ENCODE measurements around the gene SPTSSA. TPM values are rescaled to one million over a fixed set of nuclear protein-coding genes. Genes with fewer than 3 reads are reported as not detected.

SPTSSA gene
- total RNA-seq, 1 experiment from 2014 or later = 20.2 TPM

GRCh38 chr14:34425095-34425851 is 36.8 kb downstream of the SPTSSA start:
- no peaks in the 10 kb centered on the region for H3K36me3 ChIP-seq (ENCODE audit: insufficient read depth, low read length, poor library complexity, severe bottlenecking)
- ChIA-PET POLR2A (ENCODE audit: low non-redundant PET) (no interaction called here), CTCF (no interaction called here)
- H3K27me3 ChIP-seq (replicated peaks; ENCODE audit: insufficient read depth, low read depth, low read length, poor library complexity) = no peaks in the 10 kb centered on the region
- no peaks in the 10 kb centered on the region for H3K9me3 ChIP-seq (ENCODE audit: low read depth, low read length, poor library complexity, severe bottlenecking)
- no peak overlapping the region for H3K27ac ChIP-seq (ENCODE audit: low read depth, low read length, poor library complexity, severe bottlenecking)
- BruUV-seq (replicated peaks) = no TSS peak
- TF ChIP-seq, protein P1, sequence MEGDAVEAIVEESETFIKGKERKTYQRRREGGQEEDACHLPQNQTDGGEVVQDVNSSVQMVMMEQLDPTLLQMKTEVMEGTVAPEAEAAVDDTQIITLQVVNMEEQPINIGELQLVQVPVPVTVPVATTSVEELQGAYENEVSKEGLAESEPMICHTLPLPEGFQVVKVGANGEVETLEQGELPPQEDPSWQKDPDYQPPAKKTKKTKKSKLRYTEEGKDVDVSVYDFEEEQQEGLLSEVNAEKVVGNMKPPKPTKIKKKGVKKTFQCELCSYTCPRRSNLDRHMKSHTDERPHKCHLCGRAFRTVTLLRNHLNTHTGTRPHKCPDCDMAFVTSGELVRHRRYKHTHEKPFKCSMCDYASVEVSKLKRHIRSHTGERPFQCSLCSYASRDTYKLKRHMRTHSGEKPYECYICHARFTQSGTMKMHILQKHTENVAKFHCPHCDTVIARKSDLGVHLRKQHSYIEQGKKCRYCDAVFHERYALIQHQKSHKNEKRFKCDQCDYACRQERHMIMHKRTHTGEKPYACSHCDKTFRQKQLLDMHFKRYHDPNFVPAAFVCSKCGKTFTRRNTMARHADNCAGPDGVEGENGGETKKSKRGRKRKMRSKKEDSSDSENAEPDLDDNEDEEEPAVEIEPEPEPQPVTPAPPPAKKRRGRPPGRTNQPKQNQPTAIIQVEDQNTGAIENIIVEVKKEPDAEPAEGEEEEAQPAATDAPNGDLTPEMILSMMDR (conservative IDR thresholded peaks at IDR 0.05; ENCODE audit: low read depth, low read length) = no peak
- TF ChIP-seq EZH2 (IDR thresholded peaks at IDR 0.05; ENCODE audit: borderline replicate concordance, low read depth, low read length, poor library complexity, severe bottlenecking) = no peak
- H3K4me3 ChIP-seq (ENCODE audit: low read depth, low read length, poor library complexity, severe bottlenecking) = no peak overlapping the region
- intact Hi-C loops (cut with micrococcal nuclease; ENCODE audit: unreplicated experiment) = no loop called here
- DNase-seq (ENCODE audit: low spot score) = no peak
- H3K4me1 ChIP-seq (ENCODE audit: insufficient read depth, low read length, poor library complexity, severe bottlenecking) = no peaks in the 10 kb centered on the region

- intact Hi-C loops (cut with micrococcal nuclease; ENCODE audit: unreplicated experiment) = no loop called here
- BruUV-seq (replicated peaks) = no TSS peak
- CTCF ChIA-PET = no interaction called here
- H3K27ac ChIP-seq (ENCODE audit: low read depth, low read length, poor library complexity, severe bottlenecking) = no peak overlapping the region
- no peaks in the 10 kb centered on the region for H3K36me3 ChIP-seq (ENCODE audit: insufficient read depth, low read length, poor library complexity, severe bottlenecking)
- no peaks in the 10 kb centered on the region for H3K4me1 ChIP-seq (ENCODE audit: insufficient read depth, low read length, poor library complexity, severe bottlenecking)
- no peak for TF ChIP-seq EZH2 (IDR thresholded peaks at IDR 0.05; ENCODE audit: borderline replicate concordance, low read depth, low read length, poor library complexity, severe bottlenecking)
- TF ChIP-seq, protein P1 (conservative IDR thresholded peaks at IDR 0.05; ENCODE audit: low read depth, low read length) = no peak
- no peaks in the 10 kb centered on the region for H3K27me3 ChIP-seq (replicated peaks; ENCODE audit: insufficient read depth, low read depth, low read length, poor library complexity)
- POLR2A ChIA-PET (ENCODE audit: low non-redundant PET) = no interaction called here
- no peak for DNase-seq (ENCODE audit: low spot score)
- no peak overlapping the region for H3K4me3 ChIP-seq (ENCODE audit: low read depth, low read length, poor library complexity, severe bottlenecking)
- H3K9me3 ChIP-seq (ENCODE audit: low read depth, low read length, poor library complexity, severe bottlenecking) = no peaks in the 10 kb centered on the region
These were observed 37.6 kb downstream of the SPTSSA start for GRCh38 chr14:34424488-34424887.

- Histone ChIP-seq H3K27ac (ENCODE audit: low read depth, low read length, poor library complexity, severe bottlenecking) (no peak overlapping the region), H3K36me3 (ENCODE audit: insufficient read depth, low read length, poor library complexity, severe bottlenecking) (no peaks in the 10 kb centered on the region), H3K9me3 (ENCODE audit: low read depth, low read length, poor library complexity, severe bottlenecking) (no peaks in the 10 kb centered on the region), H3K4me1 (ENCODE audit: insufficient read depth, low read length, poor library complexity, severe bottlenecking) (no peaks in the 10 kb centered on the region), H3K27me3 (replicated peaks; ENCODE audit: insufficient read depth, low read depth, low read length, poor library complexity) (no peaks in the 10 kb centered on the region), H3K4me3 (ENCODE audit: low read depth, low read length, poor library complexity, severe bottlenecking) (no peak overlapping the region)
- POLR2A ChIA-PET (ENCODE audit: low non-redundant PET) = no interaction called here
- intact Hi-C loops (cut with micrococcal nuclease; ENCODE audit: unreplicated experiment) = no loop called here
- CTCF ChIA-PET = no interaction called here
- TF ChIP-seq, protein P1 (conservative IDR thresholded peaks at IDR 0.05; ENCODE audit: low read depth, low read length) = no peak
- no peak for TF ChIP-seq EZH2 (IDR thresholded peaks at IDR 0.05; ENCODE audit: borderline replicate concordance, low read depth, low read length, poor library complexity, severe bottlenecking)
- no TSS peak for BruUV-seq (replicated peaks)
- no peak for DNase-seq (ENCODE audit: low spot score)
These were observed 38.6 kb downstream of the SPTSSA start for GRCh38 chr14:34423445-34423844.

Measured in A673 (cell line).